Colonic mucosa (tissue), 4 donors: ENCODE results near the gene KIF2A. TPM values are rescaled to one million over a fixed set of nuclear protein-coding genes. Genes with fewer than 3 reads are reported as not detected.

Experiments
- DNase-seq: peaks from one replicate; pipeline ENCODE4 v3.0.0-alpha.2; 2020
- H3K27ac ChIP-seq: fragments of 200-600 bp; one replicate; pipeline ENCODE4 v1.8.0; 2021
- H3K27me3 ChIP-seq: fragments of 200-600 bp; one replicate; pipeline ENCODE4 v1.8.0; 2021
- H3K36me3 ChIP-seq: fragments of 200-600 bp; one replicate; pipeline ENCODE4 v1.8.0; 2021
- H3K4me1 ChIP-seq: fragments of 200-600 bp; one replicate; pipeline ENCODE4 v1.8.0; 2021; ENCODE audit warnings: mild to moderate bottlenecking
- H3K4me3 ChIP-seq: fragments of 200-600 bp; one replicate; pipeline ENCODE4 v1.8.0; 2021
- H3K9ac ChIP-seq, 2 donors: one replicate each; pipeline ENCODE4 v1.7.0; 2013; ENCODE audit warnings: control low read depth in 2 of 2, low read depth in 2 of 2, low read length in 2 of 2
- H3K9me3 ChIP-seq: fragments of 200-600 bp; one replicate; pipeline ENCODE4 v1.8.0; 2021
- CTCF ChIP-seq: fragments of 200-600 bp; IDR thresholded peaks from one replicate; pipeline ENCODE4 v1.8.0; 2022; ENCODE audit warnings: antibody characterized with exemption, mild to moderate bottlenecking
- intact Hi-C: fragments of 100-400 bp; cut with DNase I; formaldehyde crosslinking; loops from one replicate; pipeline ENCODE4 v1.14.1; 2022
- total RNA-seq, 2 donors: library from RNA; stranded (reverse); fragmentation: NEBNext Ultra II Directional in 1 of 2; extraction: Animal tissue kit (Norgen Biotek cat#: 25700) in 1 of 2; gene quantifications; one replicate each; pipeline ENCODE4 v1.2.1, GENCODE V29; 2021
- donor health status: healthy.
- donor health status: DM: no; HTN: no; CAD: no.
- donor health status: DM: no; HTN: no; CAD: no.

The KIF2A gene
- total RNA-seq, 2 donors from 2014 or later: 30.8 to 43.4 TPM

GRCh38 chr5:62342476-62342837 lies 36.5 kb downstream of the KIF2A start:
- Histone ChIP-seq H3K36me3 (no peaks in the 10 kb centered on the region), H3K9ac (no peak overlapping the region), H3K4me3 (no peak overlapping the region), H3K9me3 (no peaks in the 10 kb centered on the region), H3K4me1 (no peaks in the 10 kb centered on the region), H3K27ac (no peak overlapping the region), H3K27me3 (no peaks in the 10 kb centered on the region)
- TF ChIP-seq CTCF: no peak
- intact Hi-C loops: no loop called here
- no peak for DNase-seq

GRCh38 chr5:62343428-62343827 lies 37.4 kb downstream of the KIF2A start:
- intact Hi-C loops: no loop called here
- H3K9me3 ChIP-seq: no peaks in the 10 kb centered on the region
- no peak for TF ChIP-seq CTCF

GRCh38 chr5:62346748-62347147 lies 40.7 kb downstream of the KIF2A start:
- TF ChIP-seq CTCF: no peak
- Histone ChIP-seq H3K9me3 (no peaks in the 10 kb centered on the region), H3K27me3 (no peaks in the 10 kb centered on the region), H3K9ac (no peak overlapping the region), H3K36me3 (no peaks in the 10 kb centered on the region), H3K4me3 (no peak overlapping the region), H3K4me1 (no peaks in the 10 kb centered on the region), H3K27ac (no peak overlapping the region)
- intact Hi-C loops: no loop called here
- no peak for DNase-seq

More at GRCh38 chr5:62343428-62343827, 37.4 kb downstream of the KIF2A start:
- Histone ChIP-seq H3K9ac (no peak overlapping the region), H3K4me1 (no peaks in the 10 kb centered on the region), H3K27me3 (no peaks in the 10 kb centered on the region), H3K36me3 (no peaks in the 10 kb centered on the region), H3K4me3 (no peak overlapping the region), H3K27ac (no peak overlapping the region)
- DNase-seq: no peak

GRCh38 chr5:62347928-62348327 lies 41.9 kb downstream of the KIF2A start:
- Histone ChIP-seq H3K27me3 (no peaks in the 10 kb centered on the region), H3K4me1 (no peaks in the 10 kb centered on the region), H3K4me3 (no peak overlapping the region), H3K9ac (no peak overlapping the region), H3K36me3 (no peaks in the 10 kb centered on the region), H3K27ac (no peak overlapping the region), H3K9me3 (no peaks in the 10 kb centered on the region)
- TF ChIP-seq CTCF: no peak
- intact Hi-C loops: no loop called here
- DNase-seq: no peak

GRCh38 chr5:62348723-62349481 lies 42.9 kb downstream of the KIF2A start:
- Histone ChIP-seq H3K9ac (no peak overlapping the region), H3K36me3 (no peaks in the 10 kb centered on the region), H3K9me3 (no peaks in the 10 kb centered on the region), H3K27me3 (no peaks in the 10 kb centered on the region), H3K4me3 (no peak overlapping the region), H3K27ac (no peak overlapping the region), H3K4me1 (no peaks in the 10 kb centered on the region)
- no peak for DNase-seq
- no peak for TF ChIP-seq CTCF
- intact Hi-C loops: no loop called here
